ENCODE measurements around the gene CXCL10.
"Not testable (repeated sequence)": the region's sequence is repeated elsewhere in the genome, so short reads cannot be mapped to it uniquely, and the experiment has no call there.

The CXCL10 gene

GRCh38 chr4:76023389-76023788 is at the start of gene CXCL10:
TSS of gene CXCL10 (minus strand) at chr4:76023497. CDS start at chr4:76023431, 66 bp downstream.
- in situ Hi-C loops (cut with HindIII; ENCODE audit: low sequenced_read_pairs), result no loop called here

GRCh38 chr4:76072760-76073159 is 49.5 kb upstream of the CXCL10 start:
- in situ Hi-C loops (cut with HindIII; ENCODE audit: low sequenced_read_pairs), result no loop called here

- in situ Hi-C loops (cut with HindIII; ENCODE audit: low sequenced_read_pairs), result no loop called here
Observed at GRCh38 chr4:76067652-76068286, 44.5 kb upstream of the CXCL10 start.

GRCh38 chr4:76066546-76066945 is 43.2 kb upstream of the CXCL10 start:
- in situ Hi-C loops (cut with HindIII; ENCODE audit: low sequenced_read_pairs), result no loop called here

GRCh38 chr4:76061982-76062381 is 38.7 kb upstream of the CXCL10 start:
- in situ Hi-C loops (cut with HindIII; ENCODE audit: low sequenced_read_pairs), result no loop called here

GRCh38 chr4:76061421-76061820 is 38.1 kb upstream of the CXCL10 start:
- in situ Hi-C loops (cut with HindIII; ENCODE audit: low sequenced_read_pairs), result no loop called here

GRCh38 chr4:76060506-76060905 is 37.2 kb upstream of the CXCL10 start:
- in situ Hi-C loops (cut with HindIII; ENCODE audit: low sequenced_read_pairs), result no loop called here

GRCh38 chr4:76059750-76060149 is 36.5 kb upstream of the CXCL10 start:
- in situ Hi-C loops (cut with HindIII; ENCODE audit: low sequenced_read_pairs), result no loop called here

GRCh38 chr4:76058888-76059426 is 35.7 kb upstream of the CXCL10 start:
- in situ Hi-C loops (cut with HindIII; ENCODE audit: low sequenced_read_pairs), result no loop called here

- in situ Hi-C loops (cut with HindIII; ENCODE audit: low sequenced_read_pairs), result no loop called here
Observed at GRCh38 chr4:76058302-76058701, 35.0 kb upstream of the CXCL10 start.

GRCh38 chr4:76055421-76055820 is 32.1 kb upstream of the CXCL10 start:
- in situ Hi-C loops (cut with HindIII; ENCODE audit: low sequenced_read_pairs), result no loop called here

GRCh38 chr4:76055016-76055415 is 31.7 kb upstream of the CXCL10 start:
- in situ Hi-C loops (cut with HindIII; ENCODE audit: low sequenced_read_pairs), result no loop called here

GRCh38 chr4:76053730-76054129 is 30.4 kb upstream of the CXCL10 start:
- in situ Hi-C loops (cut with HindIII; ENCODE audit: low sequenced_read_pairs), result no loop called here

- in situ Hi-C loops (cut with HindIII; ENCODE audit: low sequenced_read_pairs), result not testable (repeated sequence)
Observed at GRCh38 chr4:76050560-76051050, 27.3 kb upstream of the CXCL10 start.

- in situ Hi-C loops (cut with HindIII; ENCODE audit: low sequenced_read_pairs), result not testable (repeated sequence)
Observed at GRCh38 chr4:76049860-76050416, 26.6 kb upstream of the CXCL10 start.

GRCh38 chr4:76044686-76045085 is 21.4 kb upstream of the CXCL10 start:
- in situ Hi-C loops (cut with HindIII; ENCODE audit: low sequenced_read_pairs), result not testable (repeated sequence)

- in situ Hi-C loops (cut with HindIII; ENCODE audit: low sequenced_read_pairs), result not testable (repeated sequence)
Observed at GRCh38 chr4:76043306-76043705, 20.0 kb upstream of the CXCL10 start.

GRCh38 chr4:76042241-76042998 is 19.1 kb upstream of the CXCL10 start:
- in situ Hi-C loops (cut with HindIII; ENCODE audit: low sequenced_read_pairs), result not testable (repeated sequence)

- in situ Hi-C loops (cut with HindIII; ENCODE audit: low sequenced_read_pairs), result no loop called here
Observed at GRCh38 chr4:76036855-76037254, 13.6 kb upstream of the CXCL10 start.

- in situ Hi-C loops (cut with HindIII; ENCODE audit: low sequenced_read_pairs), result no loop called here
Observed at GRCh38 chr4:76035799-76036380, 12.6 kb upstream of the CXCL10 start, which contains the start of gene CXCL11. TSS of gene CXCL11 (minus strand) at chr4:76036070. CDS start at chr4:76035987, 83 bp downstream.

- in situ Hi-C loops (cut with HindIII; ENCODE audit: low sequenced_read_pairs), result no loop called here
Observed at GRCh38 chr4:76035141-76035540, 11.8 kb upstream of the CXCL10 start.

Measured in endothelial cell of hepatic sinusoid (primary cell).